ENCODE data around the gene SLC25A25.

GRCh38 chr9:128072144-128073021 lies 4.4 kb downstream of the SLC25A25 start:
- TF ChIP-seq CTCF (IDR thresholded peaks at IDR 0.05) (no peak), EZH2 (IDR thresholded peaks at IDR 0.05) (no peak)
